Thyroid gland (tissue), 4 donors: ENCODE results near the gene DHH. TPM values are rescaled to one million over a fixed set of nuclear protein-coding genes. Genes with fewer than 3 reads are reported as not detected.

Experiments
- DNase-seq, 2 donors: peaks; one replicate each; pipeline ENCODE4 v3.0.0-alpha.2; 2019
- H3K27ac ChIP-seq, 3 donors: fragments of 200-600 bp; sonication (generic); 1 replicate in 2 of 3; 2 replicates in 1 of 3; pipeline ENCODE4 v1.5.1; 2016 to 2019; ENCODE audit warnings: mild to moderate bottlenecking in 1 of 3, moderate library complexity in 1 of 3
- H3K27me3 ChIP-seq: fragments of 200-600 bp; sonication (generic); one replicate; pipeline ENCODE4 v1.5.1; 2019
- H3K36me3 ChIP-seq, 2 donors: fragments of 200-600 bp; sonication (generic); one replicate each; pipeline ENCODE4 v1.5.1; 2016 to 2019
- H3K4me1 ChIP-seq, 2 donors: fragments of 200-600 bp; sonication (generic); one replicate each; pipeline ENCODE4 v1.5.1; 2017 to 2019
- H3K4me3 ChIP-seq, 3 donors: fragments of 200-600 bp; sonication (generic); replicated peaks in 1 of 3; 1 replicate in 2 of 3; 2 replicates in 1 of 3; pipeline ENCODE4 v1.5.1; 2016; ENCODE audit warnings: mild to moderate bottlenecking in 1 of 3
- H3K9me3 ChIP-seq: fragments of 200-600 bp; sonication (generic); one replicate; pipeline ENCODE4 v1.5.1; 2017
- CTCF ChIP-seq, 6 experiments: fragments of 200-600 bp in 3 of 6; fragments of 450-650 bp in 3 of 6; sonication (generic) in 3 of 6; IDR thresholded peaks; one replicate each; pipeline ENCODE4 v1.5.1; 2016 to 2019; ENCODE audit warnings: antibody characterized with exemption in 6 of 6, mild to moderate bottlenecking in 2 of 6, inconsistent platforms in 1 of 6, moderate library complexity in 1 of 6
- POLR2A ChIP-seq, 2 donors: fragments of 450-650 bp; IDR thresholded peaks; one replicate each; pipeline ENCODE4 v1.6.1; 2017; ENCODE audit warnings: antibody characterized with exemption in 2 of 2, mild to moderate bottlenecking in 2 of 2, moderate library complexity in 1 of 2
- WGBS, 2 donors: methylation state at CpG; one replicate each; pipeline ENCODE4 v1.1.5; 2017; 5-methylcytosine and 5-hydroxymethylcytosine counted together
- intact Hi-C: fragments of 100-400 bp; cut with DNase I; formaldehyde crosslinking; loops from one replicate; pipeline ENCODE4 v1.15.1; 2023
- total RNA-seq, 4 donors: library from RNA; depleted of rRNA; stranded (reverse); fragments of >200 nt; gene quantifications; one replicate each; pipeline ENCODE4 v1.2.3, GENCODE V29; 2016

The DHH gene
- total RNA-seq, 4 donors from 2014 or later = 0.17 to 0.94 (median 0.44) TPM

- Histone ChIP-seq H3K4me3 (no peak overlapping the region), H3K9me3 (no peaks in the 10 kb centered on the region), H3K27ac (no peak overlapping the region), H3K36me3 (peaks cover 3 to 8% of the 10 kb centered on the region in 2 donors), H3K27me3 (peaks cover 12% of the 10 kb centered on the region), H3K4me1 (peaks cover 28 to 60% of the 10 kb centered on the region in 2 donors)
- intact Hi-C loops = no loop called here
- DNase-seq = peak; percentile 14 to 26
- TF ChIP-seq POLR2A (IDR thresholded peaks at IDR 0.05) = no peak
- peak in 3 of 6 experiments; percentile 10 to 26 (median 15) for TF ChIP-seq CTCF (IDR thresholded peaks at IDR 0.05)
- 9% methylated on average over 22 to 24 of the region's 32 CpGs for WGBS, 2 donors
Observed at GRCh38 chr12:49092086-49092815, 2.4 kb downstream of the DHH start.

GRCh38 chr12:49091836-49092085 lies 2.8 kb downstream of the DHH start:
- Histone ChIP-seq H3K4me3 (no peak overlapping the region), H3K9me3 (no peaks in the 10 kb centered on the region), H3K4me1 (peaks cover 28 to 60% of the 10 kb centered on the region in 2 donors), H3K27me3 (peaks cover 12% of the 10 kb centered on the region), H3K27ac (no peak overlapping the region), H3K36me3 (peaks cover 0 to 3% of the 10 kb centered on the region in 2 donors)
- intact Hi-C loops = no loop called here
- no peak for DNase-seq
- no peak for TF ChIP-seq POLR2A (IDR thresholded peaks at IDR 0.05)
- no peak for TF ChIP-seq CTCF (IDR thresholded peaks at IDR 0.05)
- WGBS, 2 donors = 5 to 8% methylated on average over 11 to 12 of the region's 14 CpGs

- Histone ChIP-seq H3K27me3 (peaks cover 12% of the 10 kb centered on the region), H3K27ac (no peak overlapping the region), H3K4me3 (no peak overlapping the region), H3K36me3 (no peaks in the 10 kb centered on the region), H3K4me1 (peaks cover 28 to 60% of the 10 kb centered on the region in 2 donors), H3K9me3 (no peaks in the 10 kb centered on the region)
- TF ChIP-seq POLR2A (IDR thresholded peaks at IDR 0.05) (no peak), CTCF (IDR thresholded peaks at IDR 0.05) (no peak)
- DNase-seq = no peak
- WGBS, 2 donors = 24 to 33% methylated on average over 15 to 28 of the region's 41 CpGs
- intact Hi-C loops = no loop called here
Observed at GRCh38 chr12:49091056-49091835, 3.4 kb downstream of the DHH start.

- Histone ChIP-seq H3K4me1 (peaks cover 28 to 60% of the 10 kb centered on the region in 2 donors), H3K4me3 (peak overlapping the region in 1 of 3 donors; percentile 2), H3K9me3 (no peaks in the 10 kb centered on the region), H3K27me3 (peaks cover 12% of the 10 kb centered on the region), H3K27ac (no peak overlapping the region), H3K36me3 (no peaks in the 10 kb centered on the region)
- intact Hi-C loops = loop anchor here (5.0 to 10.0 kb wide), 2 partner anchors 32 to 145 kb away; no protein-coding TSS in a partner anchor
- no peak for TF ChIP-seq CTCF (IDR thresholded peaks at IDR 0.05)
- peak in 1 of 2 donors; percentile 11 for DNase-seq
- WGBS, 2 donors = 7 to 12% methylated on average over 21 to 30 of the region's 88 CpGs
Observed at GRCh38 chr12:49089821-49090773, 4.5 kb downstream of the DHH start.
